Muscle of arm (tissue), 14 donors: ENCODE data around the gene DST. TPM values are rescaled to one million over a fixed set of nuclear protein-coding genes. Genes with fewer than 3 reads are reported as not detected.

Source experiments
- DNase-seq: peaks from one replicate; pipeline ENCODE4 v3.0.0-alpha.2; 2013
- long read RNA-seq, 11 donors: transcript quantifications; one replicate each; lab custom pipeline, GENCODE V29; 2026
- polyA plus RNA-seq, 12 donors: library from polyadenylated mRNA; unstranded; fragments of 120-200 nt; gene quantifications; one replicate each; pipeline ENCODE4 v1.2.1, GENCODE V29; 2013; ENCODE audit not compliant: insufficient read length in 12 of 12

The DST gene
- polyA plus RNA-seq = 100 to 1,000 TPM; 146 to 300 (median 199) TPM
- long read RNA-seq, donor 1, transcript DST-218 (2 exons, 2,967 nt) = minor isoform, 6 of 105 reads
- long read RNA-seq, donor 1, transcript DST-211 (4 exons, 2,016 nt) = major isoform, 8 of 105 reads
- long read RNA-seq, donor 1, partial matches to known transcripts = 83 of 105 reads
- long read RNA-seq, donor 1, other reads (novel, unspliced or antisense) = 0 of 105 reads
- long read RNA-seq, donor 2, partial matches to known transcripts = 5 of 12 reads
- long read RNA-seq, donor 2, other reads (novel, unspliced or antisense) = 0 of 12 reads
- long read RNA-seq, donor 3, partial matches to known transcripts = 0 of 5 reads
- long read RNA-seq, donor 3, other reads (novel, unspliced or antisense) = 0 of 5 reads
- long read RNA-seq, donor 4, partial matches to known transcripts = 0 of 3 reads
- long read RNA-seq, donor 4, other reads (novel, unspliced or antisense) = 0 of 3 reads
- long read RNA-seq, donor 5, partial matches to known transcripts = 76 of 83 reads
- long read RNA-seq, donor 5, other reads (novel, unspliced or antisense) = 0 of 83 reads
- long read RNA-seq, donor 6, partial matches to known transcripts = 0 of 8 reads
- long read RNA-seq, donor 6, other reads (novel, unspliced or antisense) = 0 of 8 reads
- long read RNA-seq, donor 7, partial matches to known transcripts = 0 of 8 reads
- long read RNA-seq, donor 7, other reads (novel, unspliced or antisense) = 0 of 8 reads
- long read RNA-seq, donor 8, partial matches to known transcripts = 55 of 63 reads
- long read RNA-seq, donor 8, other reads (novel, unspliced or antisense) = 0 of 63 reads
- long read RNA-seq, donor 9, partial matches to known transcripts = 0 of 4 reads
- long read RNA-seq, donor 9, other reads (novel, unspliced or antisense) = 0 of 4 reads
- long read RNA-seq, donor 10, partial matches to known transcripts = 0 of 7 reads
- long read RNA-seq, donor 10, other reads (novel, unspliced or antisense) = 0 of 7 reads
- long read RNA-seq, donor 11, partial matches to known transcripts = 11 of 17 reads
- long read RNA-seq, donor 11, other reads (novel, unspliced or antisense) = 0 of 17 reads

- DNase-seq = no peak
Measured at GRCh38 chr6:56642366-56643261, at the start of gene DST. Gene DST (minus strand): TSS chr6:56642889.

GRCh38 chr6:56691814-56692213 is 49.1 kb upstream of the DST start:
- DNase-seq = no peak

- DNase-seq = no peak
Measured at GRCh38 chr6:56691286-56691595, 48.6 kb upstream of the DST start.

- DNase-seq = no peak
Measured at GRCh38 chr6:56690519-56691285, 48.0 kb upstream of the DST start.

GRCh38 chr6:56689663-56690062 is 47.0 kb upstream of the DST start:
- no peak for DNase-seq

- no peak for DNase-seq
Measured at GRCh38 chr6:56689114-56689513, 46.4 kb upstream of the DST start.

GRCh38 chr6:56688521-56688920 is 45.8 kb upstream of the DST start:
- DNase-seq = no peak

GRCh38 chr6:56687551-56687950 is 44.9 kb upstream of the DST start:
- DNase-seq = no peak

- DNase-seq = no peak
Measured at GRCh38 chr6:56686429-56686828, 43.7 kb upstream of the DST start.

GRCh38 chr6:56685994-56686393 is 43.3 kb upstream of the DST start:
- no peak for DNase-seq

- no peak for DNase-seq
Measured at GRCh38 chr6:56685102-56685733, 42.5 kb upstream of the DST start.

GRCh38 chr6:56684342-56685101 is 41.8 kb upstream of the DST start:
- DNase-seq = no peak

GRCh38 chr6:56683882-56684281 is 41.2 kb upstream of the DST start:
- no peak for DNase-seq

GRCh38 chr6:56682635-56683034 is 39.9 kb upstream of the DST start:
- DNase-seq = no peak

- no peak for DNase-seq
Measured at GRCh38 chr6:56677559-56677958, 34.9 kb upstream of the DST start.

- peak; percentile 78 for DNase-seq
Measured at GRCh38 chr6:56671651-56672461, 29.2 kb upstream of the DST start.

GRCh38 chr6:56671160-56671559 is 28.5 kb upstream of the DST start:
- no peak for DNase-seq

GRCh38 chr6:56669041-56669440 is 26.4 kb upstream of the DST start:
- DNase-seq = no peak

GRCh38 chr6:56668158-56668557 is 25.5 kb upstream of the DST start:
- no peak for DNase-seq
